Esophagus muscularis mucosa (tissue), 4 donors: ENCODE measurements around the gene ANKS3. TPM values are rescaled to one million over a fixed set of nuclear protein-coding genes. Genes with fewer than 3 reads are reported as not detected.

Experiments used
- DNase-seq: peaks from one replicate; pipeline ENCODE4 v3.0.0-alpha.2; 2017; ENCODE audit errors: extremely low spot score
- H3K27ac ChIP-seq, 4 donors: fragments of 200-600 bp; sonication (generic); replicated peaks in 1 of 4; 1 replicate in 3 of 4; 2 replicates in 1 of 4; pipeline ENCODE4 v1.5.1; 2016 to 2019; ENCODE audit warnings: mild to moderate bottlenecking in 1 of 4
- H3K27me3 ChIP-seq, 4 donors: fragments of 200-600 bp; sonication (generic); one replicate each; pipeline versions ENCODE4 v1.5.1 to v1.6.0; 2016 to 2019
- H3K36me3 ChIP-seq, 4 donors: fragments of 200-600 bp; sonication (generic); one replicate each; pipeline ENCODE4 v1.5.1; 2016 to 2019
- H3K4me1 ChIP-seq, 4 donors: fragments of 200-600 bp; sonication (generic); one replicate each; pipeline ENCODE4 v1.5.1; 2016 to 2019
- H3K4me3 ChIP-seq, 4 donors: fragments of 200-600 bp; sonication (generic); 1 replicate in 2 of 4; 2 replicates in 2 of 4; pipeline ENCODE4 v1.5.1; 2016 to 2019; ENCODE audit warnings: mild to moderate bottlenecking in 4 of 4, moderate library complexity in 1 of 4
- H3K9me3 ChIP-seq, 4 donors: fragments of 200-600 bp; sonication (generic); 1 replicate in 3 of 4; 2 replicates in 1 of 4; pipeline ENCODE4 v1.5.1; 2016 to 2019
- EP300 ChIP-seq: sonication (generic); formaldehyde crosslinking; IDR thresholded peaks from one replicate; pipeline ENCODE4 v1.6.1; 2017; ENCODE audit warnings: antibody characterized with exemption
- POLR2A ChIP-seq: fragments of 450-650 bp; IDR thresholded peaks from one replicate; pipeline ENCODE4 v1.6.1; 2017; ENCODE audit warnings: antibody characterized with exemption, moderate library complexity, mild to moderate bottlenecking, low read depth
- POLR2AphosphoS5 ChIP-seq, 2 donors: sonication (generic); formaldehyde crosslinking; IDR thresholded peaks; one replicate each; pipeline ENCODE4 v1.6.1; 2017; ENCODE audit warnings: antibody characterized with exemption in 2 of 2
- WGBS: methylation state at CpG from one replicate; pipeline ENCODE4 v1.1.5; 2018; 5-methylcytosine and 5-hydroxymethylcytosine counted together
- intact Hi-C: fragments of 100-400 bp; cut with DNase I; formaldehyde crosslinking; loops from one replicate; pipeline ENCODE4 v1.15.1; 2023
- total RNA-seq, 4 donors: library from RNA; depleted of rRNA; stranded (reverse); fragments of >200 nt; gene quantifications; one replicate each; pipeline versions ENCODE4 v1.1.0 to v1.2.1, GENCODE V29; 2016
- TF ChIP-seq, protein P1 (sequence below), 3 experiments: fragments of 200-600 bp in 2 of 3; fragments of 450-650 bp in 1 of 3; sonication (generic) in 2 of 3; IDR thresholded peaks; one replicate each; pipeline ENCODE4 v1.5.1; 2017 to 2019; ENCODE audit warnings: antibody characterized with exemption in 3 of 3, mild to moderate bottlenecking in 2 of 3, moderate library complexity in 1 of 3

Gene ANKS3
- total RNA-seq, 4 donors from 2014 or later: 17.0 to 29.0 (median 24.7) TPM

DNA sequence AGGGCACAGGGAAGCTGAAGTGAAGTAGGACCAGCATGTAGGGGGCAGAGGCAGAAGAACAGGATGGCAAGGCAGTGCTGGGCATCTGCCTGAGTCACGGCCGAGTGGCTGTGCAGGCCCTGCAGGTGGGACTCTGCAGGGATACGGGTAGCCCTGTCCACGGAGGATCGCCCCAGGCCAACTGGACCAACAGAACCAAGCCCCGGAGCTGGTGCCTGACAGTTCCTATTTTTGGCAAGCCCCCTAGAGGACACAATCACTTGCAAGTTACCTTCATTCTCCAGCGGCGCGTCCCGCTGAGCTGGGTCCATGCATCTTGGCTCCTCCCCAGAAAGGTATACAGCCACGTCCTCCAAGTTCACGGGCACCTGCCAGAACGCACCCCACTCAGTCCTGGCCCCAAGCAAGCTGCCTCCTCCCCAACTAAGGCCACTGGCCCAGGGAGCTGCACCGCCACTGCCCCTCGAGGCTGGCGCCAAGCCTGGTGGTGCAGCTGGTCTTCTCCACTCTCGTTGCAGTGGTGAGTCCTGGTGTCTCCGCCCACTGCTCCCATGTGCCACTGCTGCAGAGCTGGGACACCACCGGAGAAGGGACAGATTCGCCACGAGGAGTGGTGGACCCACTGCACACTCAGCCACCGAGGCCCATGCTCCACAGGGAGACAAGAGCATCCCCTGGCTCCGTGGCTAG is 26.3 kb upstream of the ANKS3 start:
- no peak for TF ChIP-seq EP300
- TF ChIP-seq POLR2AphosphoS5 (IDR thresholded peaks at IDR 0.05): no peak
- Histone ChIP-seq H3K4me3 (no peak overlapping the region), H3K4me1 (peaks cover 5 to 30% (median 12%) of the 10 kb centered on the region in 4 donors), H3K27ac (no peak overlapping the region), H3K36me3 (peaks cover 58 to 99% (median 98%) of the 10 kb centered on the region in 4 donors), H3K9me3 (no peaks in the 10 kb centered on the region), H3K27me3 (no peaks in the 10 kb centered on the region)
- intact Hi-C loops: no loop called here
- DNase-seq: no peak
- 87% methylated on average over 9 of the region's 23 CpGs for WGBS

DNA sequence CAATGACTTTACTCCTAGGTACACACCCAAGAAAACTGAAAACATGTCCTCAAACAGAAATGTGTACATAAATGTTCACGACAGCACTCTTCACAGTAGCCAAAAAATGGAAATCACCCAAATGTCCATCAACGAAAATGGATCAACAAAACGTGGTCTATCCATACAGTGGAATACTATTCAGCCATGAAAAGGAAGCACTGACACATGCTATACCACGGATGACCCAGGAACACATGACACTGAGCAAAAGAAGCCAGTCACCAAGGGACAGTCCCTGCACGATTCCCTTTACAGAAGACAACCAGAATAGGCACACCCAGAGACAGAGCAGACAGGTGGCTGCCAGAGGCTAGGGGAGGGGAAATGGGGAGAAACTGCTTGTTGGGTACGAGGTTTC is 21.6 kb upstream of the ANKS3 start:
- Histone ChIP-seq H3K27me3 (no peaks in the 10 kb centered on the region), H3K4me3 (no peak overlapping the region), H3K9me3 (no peaks in the 10 kb centered on the region), H3K4me1 (no peaks in the 10 kb centered on the region), H3K36me3 (peaks cover 64 to 100% (median 98%) of the 10 kb centered on the region in 4 donors), H3K27ac (no peak overlapping the region)
- no peak for DNase-seq
- WGBS: 97% methylated on average over 6 of the region's 6 CpGs
- intact Hi-C loops: no loop called here
- no peak for TF ChIP-seq POLR2AphosphoS5 (IDR thresholded peaks at IDR 0.05)
- TF ChIP-seq, protein P1, sequence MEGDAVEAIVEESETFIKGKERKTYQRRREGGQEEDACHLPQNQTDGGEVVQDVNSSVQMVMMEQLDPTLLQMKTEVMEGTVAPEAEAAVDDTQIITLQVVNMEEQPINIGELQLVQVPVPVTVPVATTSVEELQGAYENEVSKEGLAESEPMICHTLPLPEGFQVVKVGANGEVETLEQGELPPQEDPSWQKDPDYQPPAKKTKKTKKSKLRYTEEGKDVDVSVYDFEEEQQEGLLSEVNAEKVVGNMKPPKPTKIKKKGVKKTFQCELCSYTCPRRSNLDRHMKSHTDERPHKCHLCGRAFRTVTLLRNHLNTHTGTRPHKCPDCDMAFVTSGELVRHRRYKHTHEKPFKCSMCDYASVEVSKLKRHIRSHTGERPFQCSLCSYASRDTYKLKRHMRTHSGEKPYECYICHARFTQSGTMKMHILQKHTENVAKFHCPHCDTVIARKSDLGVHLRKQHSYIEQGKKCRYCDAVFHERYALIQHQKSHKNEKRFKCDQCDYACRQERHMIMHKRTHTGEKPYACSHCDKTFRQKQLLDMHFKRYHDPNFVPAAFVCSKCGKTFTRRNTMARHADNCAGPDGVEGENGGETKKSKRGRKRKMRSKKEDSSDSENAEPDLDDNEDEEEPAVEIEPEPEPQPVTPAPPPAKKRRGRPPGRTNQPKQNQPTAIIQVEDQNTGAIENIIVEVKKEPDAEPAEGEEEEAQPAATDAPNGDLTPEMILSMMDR (IDR thresholded peaks at IDR 0.05): no peak
- TF ChIP-seq EP300: no peak
- TF ChIP-seq POLR2A: no peak

DNA sequence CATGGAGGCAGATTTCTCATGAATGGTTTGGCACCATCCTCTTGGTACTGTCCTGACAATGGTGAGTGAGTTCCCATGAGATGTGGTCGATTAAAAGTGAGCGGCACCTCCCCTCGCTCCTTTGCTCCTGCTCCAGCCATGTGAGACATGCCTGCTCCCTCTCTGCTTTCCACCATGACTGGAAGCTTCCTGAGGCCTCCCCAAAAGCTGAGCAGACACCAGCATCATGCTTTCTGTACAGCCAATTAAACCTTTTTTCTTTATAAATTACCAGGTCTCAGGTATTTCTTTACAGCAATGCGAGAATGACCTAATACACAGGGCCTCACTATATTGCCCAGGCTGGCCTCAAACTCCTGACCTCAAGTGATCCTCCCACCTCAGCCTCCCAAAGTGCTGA is 20.8 kb upstream of the ANKS3 start:
- TF ChIP-seq, protein P1 (IDR thresholded peaks at IDR 0.05): no peak
- no peak for TF ChIP-seq POLR2AphosphoS5 (IDR thresholded peaks at IDR 0.05)
- no peak for TF ChIP-seq POLR2A
- TF ChIP-seq EP300: no peak
- WGBS: 99% methylated on average over 4 of the region's 4 CpGs
- no peak for DNase-seq
- Histone ChIP-seq H3K27ac (no peak overlapping the region), H3K4me3 (no peak overlapping the region), H3K27me3 (no peaks in the 10 kb centered on the region), H3K9me3 (no peaks in the 10 kb centered on the region), H3K36me3 (peaks cover 60 to 100% (median 97%) of the 10 kb centered on the region in 4 donors), H3K4me1 (no peaks in the 10 kb centered on the region)
- intact Hi-C loops: no loop called here

DNA sequence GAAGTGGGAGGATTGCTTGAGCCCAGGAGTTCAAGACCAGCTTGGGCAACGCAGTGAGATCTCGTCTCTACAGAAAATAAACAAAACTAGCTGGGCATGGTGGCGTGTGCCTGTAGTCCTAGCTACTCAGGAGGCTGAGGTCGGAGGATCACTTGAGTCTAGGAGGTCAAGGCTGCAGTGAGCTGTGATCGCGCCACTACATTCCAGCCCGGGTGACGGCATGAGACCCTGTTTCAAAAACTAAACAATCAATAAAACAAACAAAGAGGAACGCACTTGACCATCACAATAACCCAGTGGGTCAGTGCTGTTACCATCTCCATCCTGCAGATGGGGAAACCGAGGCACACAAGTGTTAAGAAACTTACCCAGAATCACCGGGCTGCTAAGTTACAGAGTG is 19.2 kb upstream of the ANKS3 start:
- intact Hi-C loops: no loop called here
- Histone ChIP-seq H3K27ac (no peak overlapping the region), H3K27me3 (no peaks in the 10 kb centered on the region), H3K4me1 (no peaks in the 10 kb centered on the region), H3K9me3 (no peaks in the 10 kb centered on the region), H3K36me3 (peaks cover 51 to 97% (median 92%) of the 10 kb centered on the region in 4 donors), H3K4me3 (no peak overlapping the region)
- TF ChIP-seq POLR2AphosphoS5 (IDR thresholded peaks at IDR 0.05) (no peak), EP300 (no peak), POLR2A (no peak)
- TF ChIP-seq, protein P1 (IDR thresholded peaks at IDR 0.05): no peak
- DNase-seq: no peak
- 93% methylated on average over 11 of the region's 11 CpGs for WGBS

DNA sequence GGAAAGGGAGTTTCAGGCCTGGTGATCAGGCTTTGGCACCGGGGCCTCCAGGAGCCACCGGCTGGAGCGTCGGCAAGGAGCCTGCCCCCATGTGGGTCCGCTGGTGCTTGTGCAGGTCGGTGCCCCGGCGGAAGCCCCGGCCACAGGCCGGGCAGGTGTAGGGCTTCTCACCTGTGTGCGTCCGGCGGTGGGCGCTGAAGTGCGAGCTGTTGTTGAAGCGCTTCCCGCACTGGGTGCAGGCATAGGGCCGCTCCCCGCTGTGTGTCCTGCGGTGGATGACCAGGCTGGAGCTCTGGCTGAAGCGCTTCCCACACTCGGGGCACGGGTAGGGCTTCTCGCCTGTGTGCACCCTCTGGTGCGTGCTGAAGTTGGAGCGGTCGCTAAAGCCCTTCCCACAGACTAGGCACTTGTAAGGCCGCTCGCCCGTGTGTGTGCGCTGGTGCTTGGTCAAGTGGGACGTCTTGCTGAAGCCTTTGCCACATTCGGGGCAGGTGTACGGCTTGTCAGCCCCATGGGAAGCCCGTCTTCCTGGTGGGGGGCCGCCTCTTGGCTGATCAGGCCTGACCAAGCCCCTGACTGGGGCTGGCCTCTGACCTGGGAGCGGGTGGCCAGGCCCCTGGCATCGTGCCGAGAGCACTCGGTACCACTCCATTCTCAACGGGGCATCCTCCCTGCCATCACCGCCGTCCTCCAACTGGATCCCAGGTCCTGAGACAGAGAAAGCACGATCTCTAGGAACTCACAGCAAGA is 18.5 kb upstream of the ANKS3 start:
- no peaks in the 10 kb centered on the region for H3K27me3 ChIP-seq
- 93% methylated on average over 17 of the region's 44 CpGs for WGBS
- TF ChIP-seq POLR2AphosphoS5 (IDR thresholded peaks at IDR 0.05) (no peak), EP300 (no peak), POLR2A (no peak)
- TF ChIP-seq, protein P1 (IDR thresholded peaks at IDR 0.05): no peak
- no peak for DNase-seq
- H3K36me3 ChIP-seq: peaks cover 46 to 90% (median 85%) of the 10 kb centered on the region in 4 donors
- intact Hi-C loops: no loop called here
- H3K27ac ChIP-seq: no peak overlapping the region
- no peaks in the 10 kb centered on the region for H3K9me3 ChIP-seq
- peaks cover 0 to 2% (median under 1%) of the 10 kb centered on the region in 4 donors for H3K4me1 ChIP-seq
- H3K4me3 ChIP-seq: no peak overlapping the region
